ENCODE results near the gene SOX18.
"Not testable (repeated sequence)": the region's sequence is repeated elsewhere in the genome, so short reads cannot be mapped to it uniquely, and the experiment has no call there.

- not testable (repeated sequence) for TF ChIP-seq EZH2 (IDR thresholded peaks at IDR 0.05; ENCODE audit: borderline replicate concordance, low read depth, low read length, poor library complexity, severe bottlenecking)
- TF ChIP-seq, protein P1, sequence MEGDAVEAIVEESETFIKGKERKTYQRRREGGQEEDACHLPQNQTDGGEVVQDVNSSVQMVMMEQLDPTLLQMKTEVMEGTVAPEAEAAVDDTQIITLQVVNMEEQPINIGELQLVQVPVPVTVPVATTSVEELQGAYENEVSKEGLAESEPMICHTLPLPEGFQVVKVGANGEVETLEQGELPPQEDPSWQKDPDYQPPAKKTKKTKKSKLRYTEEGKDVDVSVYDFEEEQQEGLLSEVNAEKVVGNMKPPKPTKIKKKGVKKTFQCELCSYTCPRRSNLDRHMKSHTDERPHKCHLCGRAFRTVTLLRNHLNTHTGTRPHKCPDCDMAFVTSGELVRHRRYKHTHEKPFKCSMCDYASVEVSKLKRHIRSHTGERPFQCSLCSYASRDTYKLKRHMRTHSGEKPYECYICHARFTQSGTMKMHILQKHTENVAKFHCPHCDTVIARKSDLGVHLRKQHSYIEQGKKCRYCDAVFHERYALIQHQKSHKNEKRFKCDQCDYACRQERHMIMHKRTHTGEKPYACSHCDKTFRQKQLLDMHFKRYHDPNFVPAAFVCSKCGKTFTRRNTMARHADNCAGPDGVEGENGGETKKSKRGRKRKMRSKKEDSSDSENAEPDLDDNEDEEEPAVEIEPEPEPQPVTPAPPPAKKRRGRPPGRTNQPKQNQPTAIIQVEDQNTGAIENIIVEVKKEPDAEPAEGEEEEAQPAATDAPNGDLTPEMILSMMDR (conservative IDR thresholded peaks at IDR 0.05; ENCODE audit: low read depth, low read length) = not testable (repeated sequence)
Observed at GRCh38 chr20:64088586-64088985, 39.1 kb upstream of the SOX18 start.
